GM23338 (cell line): Measurements from ENCODE around the gene CDCA4. TPM values are rescaled to one million over a fixed set of nuclear protein-coding genes. Genes with fewer than 3 reads are reported as not detected.

ENCODE experiments used
- ATAC-seq: fragments of 200-7000 bp; cut with Tn5 transposase; 3 replicates; pipeline ENCODE4 v1.9.1; 2020
- DNase-seq: peaks from one replicate; pipeline ENCODE4 v3.0.0-alpha.2; 2015; ENCODE audit warnings: low spot score
- H2AFZ ChIP-seq: fragments of 200-600 bp; sonication (generic); 2 replicates; pipeline ENCODE4 v1.8.0; 2016; ENCODE audit warnings: antibody characterized with exemption, mild to moderate bottlenecking, moderate library complexity
- H3F3A ChIP-seq: fragments of 200-600 bp; sonication (generic); replicated peaks from 2 replicates; pipeline ENCODE4 v1.8.0; 2017; ENCODE audit warnings: antibody characterized with exemption, mixed run types, low read depth
- H3K27ac ChIP-seq: fragments of 200-600 bp; sonication (generic); 2 replicates; pipeline ENCODE4 v1.6.1; 2016; ENCODE audit warnings: low read depth
- H3K27me3 ChIP-seq: fragments of 200-600 bp; sonication (generic); 2 replicates; pipeline ENCODE4 v1.8.0; 2016; ENCODE audit warnings: mild to moderate bottlenecking, mixed run types, moderate library complexity; ENCODE audit not compliant: insufficient read depth
- H3K36me3 ChIP-seq: fragments of 200-600 bp; sonication (generic); 2 replicates; pipeline ENCODE4 v1.8.0; 2016; ENCODE audit warnings: mild to moderate bottlenecking; ENCODE audit not compliant: insufficient read depth
- H3K4me1 ChIP-seq: fragments of 200-600 bp; sonication (generic); 2 replicates; pipeline ENCODE4 v1.8.0; 2016; ENCODE audit warnings: mild to moderate bottlenecking, moderate library complexity; ENCODE audit not compliant: insufficient read depth
- H3K4me2 ChIP-seq: fragments of 200-600 bp; sonication (generic); 2 replicates; pipeline ENCODE4 v1.7.1; 2017; ENCODE audit warnings: mixed run types
- H3K4me3 ChIP-seq: fragments of 200-600 bp; sonication (generic); 2 replicates; pipeline ENCODE4 v1.6.1; 2016; ENCODE audit warnings: mixed run types
- H3K79me2 ChIP-seq: fragments of 200-600 bp; sonication (generic); replicated peaks from 2 replicates; pipeline ENCODE4 v1.8.0; 2017; ENCODE audit warnings: mild to moderate bottlenecking; ENCODE audit not compliant: insufficient read depth
- H3K9me2 ChIP-seq: fragments of 200-600 bp; sonication (generic); 2 replicates; pipeline ENCODE4 v1.8.0; 2017; ENCODE audit not compliant: insufficient read depth
- H4K20me1 ChIP-seq: fragments of 200-600 bp; sonication (generic); replicated peaks from 2 replicates; pipeline ENCODE4 v1.8.0; 2017; ENCODE audit warnings: mild to moderate bottlenecking; ENCODE audit not compliant: insufficient read depth
- H3K27ac Mint-ChIP-seq: 2 replicates; pipeline ENCODE4 v1.8.0; 2020; ENCODE audit warnings: inconsistent platforms, mild to moderate bottlenecking, moderate library complexity, mixed read lengths
- H3K27me3 Mint-ChIP-seq: 3 replicates; pipeline ENCODE4 v1.8.0; 2022; ENCODE audit warnings: low read depth, mild to moderate bottlenecking, moderate library complexity, mixed read lengths, inconsistent platforms; ENCODE audit not compliant: insufficient read depth, poor library complexity
- H3K36me3 Mint-ChIP-seq: 3 replicates; pipeline ENCODE4 v1.8.0; 2021; ENCODE audit warnings: low read depth, mild to moderate bottlenecking, inconsistent platforms, moderate library complexity, mixed read lengths
- H3K4me1 Mint-ChIP-seq: 3 replicates; pipeline ENCODE4 v1.8.0; 2020; ENCODE audit warnings: mild to moderate bottlenecking, inconsistent platforms, mixed read lengths
- H3K4me3 Mint-ChIP-seq: 3 replicates; pipeline ENCODE4 v1.8.0; 2021; ENCODE audit warnings: moderate library complexity, mild to moderate bottlenecking, inconsistent platforms, mixed read lengths
- H3K9me3 Mint-ChIP-seq: 3 replicates; pipeline ENCODE4 v1.8.0; 2020; ENCODE audit warnings: moderate library complexity, mild to moderate bottlenecking, inconsistent platforms, mixed read lengths
- CREB1 ChIP-seq: fragments of 250-450 bp; sonication (Bioruptor Pico); IDR thresholded peaks from 2 replicates; pipeline ENCODE4 v1.5.0; 2020; ENCODE audit warnings: low read depth, mild to moderate bottlenecking, moderate library complexity
- CTCF ChIP-seq, 2 experiments: fragments of 200-600 bp in 1 of 2; sonication (generic) in 1 of 2; conservative IDR thresholded peaks; 2 replicates each; pipeline versions ENCODE4 v1.5.1 to v1.6.1; 2016 to 2017; ENCODE audit warnings: antibody characterized with exemption in 2 of 2, low read depth in 2 of 2, mild to moderate bottlenecking in 2 of 2, moderate library complexity in 1 of 2
- ETS1 ChIP-seq: IDR thresholded peaks from 2 replicates; pipeline ENCODE4 v1.6.1; 2016; ENCODE audit warnings: antibody characterized with exemption
- EZH2 ChIP-seq: fragments of 200-600 bp; sonication (generic); IDR thresholded peaks from one replicate; pipeline ENCODE4 v1.8.0; 2017; ENCODE audit warnings: antibody characterized with exemption, mild to moderate bottlenecking, low read depth; ENCODE audit not compliant: unreplicated experiment
- JUNB ChIP-seq: IDR thresholded peaks from one replicate; pipeline ENCODE4 v1.6.1; 2016; ENCODE audit warnings: antibody characterized with exemption; ENCODE audit not compliant: unreplicated experiment
- polyA plus RNA-seq: library from polyadenylated mRNA; unstranded; fragments of >200 nt; fragmentation: Nextera tagmentation; extraction: Ambion mirVana; gene quantifications from 2 replicates; pipeline ENCODE4 v1.2.1, GENCODE V29; 2016
- total RNA-seq: library from RNA; depleted of rRNA; stranded (reverse); fragments of >200 nt; shearing (Covaris generic); gene quantifications from 2 replicates; pipeline ENCODE4 v1.2.3, GENCODE V29; 2014; rRNA removed

CDCA4 gene
- total and polyA plus RNA-seq, 2 experiments from 2014 or later: 32.6 to 70.7 TPM

GRCh38 chr14:104964546-104964945 is 56.3 kb downstream of the CDCA4 start:
- H3K4me1 ChIP-seq: peaks cover 13% of the 10 kb centered on the region; the same call in 1 of the 2 replicates
- Mint-ChIP-seq H3K4me1 (peaks cover 10% of the 10 kb centered on the region; the same call in 2 of the 3 replicates), H3K36me3 (no peaks in the 10 kb centered on the region), H3K27me3 (peaks cover 14% of the 10 kb centered on the region), H3K4me3 (no peak overlapping the region), H3K9me3 (no peaks in the 10 kb centered on the region), H3K27ac (no peak overlapping the region)
- no peaks in the 10 kb centered on the region for H3F3A ChIP-seq
- no peak overlapping the region for H3K27ac ChIP-seq
- TF ChIP-seq CREB1 (no peak), ETS1 (no peak), JUNB (no peak), CTCF (conservative IDR thresholded peaks at IDR 0.05; ENCODE audit: low read depth in 2 of 2) (no peak), EZH2 (no peak)
- H2AFZ ChIP-seq: no peak overlapping the region
- H3K4me3 ChIP-seq: no peak overlapping the region
- no peak for DNase-seq
- H3K9me2 ChIP-seq: no peaks in the 10 kb centered on the region
- no peaks in the 10 kb centered on the region for H4K20me1 ChIP-seq
- H3K4me2 ChIP-seq: no peak overlapping the region
- ATAC-seq: no peak
- no peaks in the 10 kb centered on the region for H3K79me2 ChIP-seq
- H3K27me3 ChIP-seq: no peaks in the 10 kb centered on the region
- no peaks in the 10 kb centered on the region for H3K36me3 ChIP-seq

Other genes with a start within 250 kb of the CDCA4 start
- 74.3 and 78.7 TPM in 2 replicates for gene AKT1, start 225.3 kb downstream of the CDCA4 start, total RNA-seq
- gene AKT1, start 225.3 kb downstream of the CDCA4 start, polyA plus RNA-seq: 19.2 and 23.7 TPM in 2 replicates
- 4.4 and 7.5 TPM in 2 replicates for gene ZBTB42, start 220.0 kb downstream of the CDCA4 start, total RNA-seq
- 0.66 and 0.70 TPM in 2 replicates for gene ZBTB42, start 220.0 kb downstream of the CDCA4 start, polyA plus RNA-seq
- 31.3 and 37.1 TPM in 2 replicates for gene CEP170B, start 155.8 kb downstream of the CDCA4 start, total RNA-seq
- gene CEP170B, start 155.8 kb downstream of the CDCA4 start, polyA plus RNA-seq: 4.6 and 5.3 TPM in 2 replicates
- gene PLD4, start 96.2 kb downstream of the CDCA4 start, total RNA-seq: 0.08 TPM in 1 of 2 replicates, not detected in the other
- gene PLD4, start 96.2 kb downstream of the CDCA4 start, polyA plus RNA-seq: 0.21 TPM in 1 of 2 replicates, not detected in the other
- gene AHNAK2, start 42.7 kb downstream of the CDCA4 start, total RNA-seq: 2.6 TPM in 2 replicates
- gene AHNAK2, start 42.7 kb downstream of the CDCA4 start, polyA plus RNA-seq: 1.1 and 1.6 TPM in 2 replicates
- gene CLBA1, start 35.3 kb downstream of the CDCA4 start, total RNA-seq: 1.8 and 4.9 TPM in 2 replicates
- 1.6 and 1.7 TPM in 2 replicates for gene CLBA1, start 35.3 kb downstream of the CDCA4 start, polyA plus RNA-seq
- gene GPR132, start 44.3 kb upstream of the CDCA4 start, total RNA-seq: 0.14 TPM in 1 of 2 replicates, not detected in the other
- gene GPR132, start 44.3 kb upstream of the CDCA4 start, polyA plus RNA-seq: 0.09 TPM in 1 of 2 replicates, not detected in the other
- gene JAG2, start 147.7 kb upstream of the CDCA4 start, total RNA-seq: 9.6 and 10.3 TPM in 2 replicates
- 1.9 and 2.6 TPM in 2 replicates for gene JAG2, start 147.7 kb upstream of the CDCA4 start, polyA plus RNA-seq
- 13.6 and 14.8 TPM in 2 replicates for gene NUDT14, start 160.2 kb upstream of the CDCA4 start, total RNA-seq
- 38.4 and 41.0 TPM in 2 replicates for gene NUDT14, start 160.2 kb upstream of the CDCA4 start, polyA plus RNA-seq
- gene BTBD6, start 227.4 kb upstream of the CDCA4 start, total RNA-seq: 11.6 and 12.1 TPM in 2 replicates
- 2.2 and 3.2 TPM in 2 replicates for gene BTBD6, start 227.4 kb upstream of the CDCA4 start, polyA plus RNA-seq